ENCODE data around the gene THEMIS2.

DNA sequence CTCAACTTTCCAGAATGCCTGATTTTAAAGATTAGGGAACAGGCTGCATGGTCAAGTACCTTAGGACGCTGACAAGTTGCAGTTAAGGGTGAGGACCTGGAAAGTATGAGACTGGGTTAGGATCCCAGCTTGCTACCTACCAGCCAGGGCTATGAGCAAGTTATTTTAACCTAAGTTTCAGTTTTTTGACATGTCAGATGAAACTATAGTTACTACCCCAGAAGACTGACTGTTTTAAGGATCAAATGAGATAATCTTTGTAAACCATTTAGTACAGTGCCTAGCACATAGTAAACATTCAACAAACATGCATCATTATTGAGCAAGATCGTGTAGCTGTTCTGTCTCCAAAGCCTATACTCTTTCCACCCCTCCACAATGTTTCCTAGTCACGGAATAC lies 14.4 kb downstream of the THEMIS2 start:
- TF ChIP-seq CTCF (IDR thresholded peaks at IDR 0.05) (no peak), POLR2A (IDR thresholded peaks at IDR 0.05) (no peak), EP300 (IDR thresholded peaks at IDR 0.05) (no peak)

Measured in stomach (tissue), 4 donors.